Stimulated activated naive CD8-positive, alpha-beta T cell treated with anti-CD3 and anti-CD28 coated beads, Interleukin-15, amount 100 ng/mL, for 72 hours (primary cell): ENCODE data around the gene TMEM62.

Experiments
- ATAC-seq: fragments of 150-1000 bp; cut with Tn5 transposase; 2 replicates; pipeline ENCODE4 v1.10.0; 2021; ENCODE audit warnings: mild to moderate bottlenecking, moderate library complexity
- DNase-seq, 2 donors: peaks; one replicate each; pipeline ENCODE4 v3.0.0; 2021 to 2022
- H3K27ac Mint-ChIP-seq, 2 donors: one replicate each; pipeline ENCODE4 v1.8.0; 2022; ENCODE audit warnings: mild to moderate bottlenecking in 2 of 2, mixed read lengths in 2 of 2, moderate library complexity in 2 of 2
- H3K27me3 Mint-ChIP-seq: one replicate; pipeline ENCODE4 v1.8.0; 2022; ENCODE audit warnings: mixed read lengths
- H3K4me1 Mint-ChIP-seq: one replicate; pipeline ENCODE4 v1.8.0; 2022; ENCODE audit warnings: mild to moderate bottlenecking, mixed read lengths
- H3K4me3 Mint-ChIP-seq, 2 donors: one replicate each; pipeline ENCODE4 v1.8.0; 2022; ENCODE audit warnings: mild to moderate bottlenecking in 2 of 2, mixed read lengths in 2 of 2, moderate library complexity in 1 of 2
- H3K9me3 Mint-ChIP-seq, 2 donors: one replicate each; pipeline ENCODE4 v1.8.0; 2022; ENCODE audit warnings: mixed read lengths in 2 of 2

TMEM62 gene

GRCh38 chr15:43207024-43207423, 73.6 kb downstream of the TMEM62 start:
- peaks cover 8% of the 10 kb centered on the region for H3K4me1 Mint-ChIP-seq
- H3K4me3 Mint-ChIP-seq, result no peak overlapping the region

GRCh38 chr15:43208052-43209002, 74.9 kb downstream of the TMEM62 start:
- H3K4me3 Mint-ChIP-seq, result no peak overlapping the region
- H3K9me3 Mint-ChIP-seq, result no peaks in the 10 kb centered on the region
- H3K4me1 Mint-ChIP-seq, result peaks cover 8% of the 10 kb centered on the region
- no peak overlapping the region for H3K27ac Mint-ChIP-seq
- ATAC-seq (no peak), DNase-seq (no peak)
- peaks cover 30% of the 10 kb centered on the region for H3K27me3 Mint-ChIP-seq

More at GRCh38 chr15:43207024-43207423, 73.6 kb downstream of the TMEM62 start:
- Mint-ChIP-seq H3K9me3 (no peaks in the 10 kb centered on the region), H3K27me3 (peaks cover 30% of the 10 kb centered on the region), H3K27ac (no peak overlapping the region)
- no peak for ATAC-seq
- no peak for DNase-seq

GRCh38 chr15:43209059-43209824, 75.9 kb downstream of the TMEM62 start:
- Mint-ChIP-seq H3K4me1 (peaks cover 5% of the 10 kb centered on the region), H3K9me3 (no peaks in the 10 kb centered on the region), H3K27me3 (peaks cover 30% of the 10 kb centered on the region), H3K27ac (no peak overlapping the region), H3K4me3 (no peak overlapping the region)
- DNase-seq (no peak), ATAC-seq (no peak)

GRCh38 chr15:43210172-43210745, 76.9 kb downstream of the TMEM62 start:
- no peak overlapping the region for H3K27ac Mint-ChIP-seq
- H3K4me3 Mint-ChIP-seq, result no peak overlapping the region
- no peaks in the 10 kb centered on the region for H3K9me3 Mint-ChIP-seq
- peaks cover 30% of the 10 kb centered on the region for H3K27me3 Mint-ChIP-seq
- no peak for DNase-seq
- ATAC-seq, result no peak
- no peaks in the 10 kb centered on the region for H3K4me1 Mint-ChIP-seq

- peaks cover 30% of the 10 kb centered on the region for H3K27me3 Mint-ChIP-seq
- no peak overlapping the region for H3K4me3 Mint-ChIP-seq
- DNase-seq (no peak), ATAC-seq (no peak)
- H3K4me1 Mint-ChIP-seq, result no peaks in the 10 kb centered on the region
- no peaks in the 10 kb centered on the region for H3K9me3 Mint-ChIP-seq
- no peak overlapping the region for H3K27ac Mint-ChIP-seq
Observed at GRCh38 chr15:43210807-43211206, 77.4 kb downstream of the TMEM62 start.

GRCh38 chr15:43211224-43211735, 77.9 kb downstream of the TMEM62 start:
- Mint-ChIP-seq H3K4me3 (no peak overlapping the region), H3K27ac (no peak overlapping the region)
- no peak for DNase-seq

GRCh38 chr15:43212299-43212698, 78.9 kb downstream of the TMEM62 start:
- ATAC-seq (no peak), DNase-seq (no peak)
- Mint-ChIP-seq H3K9me3 (peaks cover 0 to 5% of the 10 kb centered on the region in 2 donors), H3K27ac (peak overlapping the region; percentile 80 to 90), H3K4me1 (no peaks in the 10 kb centered on the region), H3K27me3 (peaks cover 30% of the 10 kb centered on the region), H3K4me3 (no peak overlapping the region)

More at GRCh38 chr15:43211224-43211735, 77.9 kb downstream of the TMEM62 start:
- no peak for ATAC-seq
- H3K27me3 Mint-ChIP-seq, result peaks cover 30% of the 10 kb centered on the region
- H3K4me1 Mint-ChIP-seq, result no peaks in the 10 kb centered on the region
- no peaks in the 10 kb centered on the region for H3K9me3 Mint-ChIP-seq

- H3K4me1 Mint-ChIP-seq, result no peaks in the 10 kb centered on the region
- H3K27me3 Mint-ChIP-seq, result peaks cover 30% of the 10 kb centered on the region
- H3K27ac Mint-ChIP-seq, result peak overlapping the region in 1 of 2 donors; percentile 90
- H3K4me3 Mint-ChIP-seq, result no peak overlapping the region
- ATAC-seq, result no peak
- DNase-seq, result no peak
- H3K9me3 Mint-ChIP-seq, result peaks cover 0 to 7% of the 10 kb centered on the region in 2 donors
Observed at GRCh38 chr15:43212951-43213350, 79.6 kb downstream of the TMEM62 start.

GRCh38 chr15:43213466-43213865, 80.1 kb downstream of the TMEM62 start:
- H3K27me3 Mint-ChIP-seq, result peaks cover 30% of the 10 kb centered on the region
- no peak for ATAC-seq
- no peak overlapping the region for H3K4me3 Mint-ChIP-seq
- DNase-seq, result no peak
- H3K4me1 Mint-ChIP-seq, result no peaks in the 10 kb centered on the region
- H3K27ac Mint-ChIP-seq, result no peak overlapping the region
- peaks cover 0 to 7% of the 10 kb centered on the region in 2 donors for H3K9me3 Mint-ChIP-seq

GRCh38 chr15:43214169-43214568, 80.8 kb downstream of the TMEM62 start:
- H3K27me3 Mint-ChIP-seq, result peaks cover 26% of the 10 kb centered on the region
- H3K4me1 Mint-ChIP-seq, result no peaks in the 10 kb centered on the region

GRCh38 chr15:43214592-43215295, 81.4 kb downstream of the TMEM62 start:
- no peaks in the 10 kb centered on the region for H3K4me1 Mint-ChIP-seq
- H3K27me3 Mint-ChIP-seq, result peaks cover 20% of the 10 kb centered on the region
- no peak for DNase-seq
- ATAC-seq, result no peak
- no peak overlapping the region for H3K4me3 Mint-ChIP-seq
- no peak overlapping the region for H3K27ac Mint-ChIP-seq
- H3K9me3 Mint-ChIP-seq, result peaks cover 0 to 7% of the 10 kb centered on the region in 2 donors

More at GRCh38 chr15:43214169-43214568, 80.8 kb downstream of the TMEM62 start:
- Mint-ChIP-seq H3K27ac (no peak overlapping the region), H3K9me3 (peaks cover 0 to 7% of the 10 kb centered on the region in 2 donors), H3K4me3 (no peak overlapping the region)
- ATAC-seq (no peak), DNase-seq (no peak)

- no peak for DNase-seq
- H3K4me3 Mint-ChIP-seq, result no peak overlapping the region
Observed at GRCh38 chr15:43215961-43216360, 82.6 kb downstream of the TMEM62 start.

GRCh38 chr15:43218908-43219706, 85.7 kb downstream of the TMEM62 start:
- no peak for ATAC-seq
- no peak overlapping the region for H3K4me3 Mint-ChIP-seq
- peaks cover 27% of the 10 kb centered on the region for H3K27me3 Mint-ChIP-seq
- no peak for DNase-seq
- H3K9me3 Mint-ChIP-seq, result peaks cover 0 to 7% of the 10 kb centered on the region in 2 donors
- H3K4me1 Mint-ChIP-seq, result no peaks in the 10 kb centered on the region
- no peak overlapping the region for H3K27ac Mint-ChIP-seq

More at GRCh38 chr15:43215961-43216360, 82.6 kb downstream of the TMEM62 start:
- peaks cover 20% of the 10 kb centered on the region for H3K27me3 Mint-ChIP-seq
- peaks cover 0 to 7% of the 10 kb centered on the region in 2 donors for H3K9me3 Mint-ChIP-seq
- no peaks in the 10 kb centered on the region for H3K4me1 Mint-ChIP-seq
- ATAC-seq, result no peak
- H3K27ac Mint-ChIP-seq, result no peak overlapping the region
